Stimulated activated CD4-positive, alpha-beta T cell treated with anti-CD3 and anti-CD28 coated beads, Interleukin-1b, Interleukin-23, amount 100 ng/mL, for 1 hour (primary cell): ENCODE measurements around the gene YY1.
A peak's percentile ranks its signal among the peaks of the same experiment; 100 is the strongest.
"Not testable (repeated sequence)": the region's sequence is repeated elsewhere in the genome, so short reads cannot be mapped to it uniquely, and the experiment has no call there.

ENCODE experiments used
- DNase-seq, 2 donors: peaks; one replicate each; pipeline ENCODE4 v3.0.0-alpha.2; 2020; ENCODE audit warnings: low read depth in 2 of 2

Gene YY1

DNA sequence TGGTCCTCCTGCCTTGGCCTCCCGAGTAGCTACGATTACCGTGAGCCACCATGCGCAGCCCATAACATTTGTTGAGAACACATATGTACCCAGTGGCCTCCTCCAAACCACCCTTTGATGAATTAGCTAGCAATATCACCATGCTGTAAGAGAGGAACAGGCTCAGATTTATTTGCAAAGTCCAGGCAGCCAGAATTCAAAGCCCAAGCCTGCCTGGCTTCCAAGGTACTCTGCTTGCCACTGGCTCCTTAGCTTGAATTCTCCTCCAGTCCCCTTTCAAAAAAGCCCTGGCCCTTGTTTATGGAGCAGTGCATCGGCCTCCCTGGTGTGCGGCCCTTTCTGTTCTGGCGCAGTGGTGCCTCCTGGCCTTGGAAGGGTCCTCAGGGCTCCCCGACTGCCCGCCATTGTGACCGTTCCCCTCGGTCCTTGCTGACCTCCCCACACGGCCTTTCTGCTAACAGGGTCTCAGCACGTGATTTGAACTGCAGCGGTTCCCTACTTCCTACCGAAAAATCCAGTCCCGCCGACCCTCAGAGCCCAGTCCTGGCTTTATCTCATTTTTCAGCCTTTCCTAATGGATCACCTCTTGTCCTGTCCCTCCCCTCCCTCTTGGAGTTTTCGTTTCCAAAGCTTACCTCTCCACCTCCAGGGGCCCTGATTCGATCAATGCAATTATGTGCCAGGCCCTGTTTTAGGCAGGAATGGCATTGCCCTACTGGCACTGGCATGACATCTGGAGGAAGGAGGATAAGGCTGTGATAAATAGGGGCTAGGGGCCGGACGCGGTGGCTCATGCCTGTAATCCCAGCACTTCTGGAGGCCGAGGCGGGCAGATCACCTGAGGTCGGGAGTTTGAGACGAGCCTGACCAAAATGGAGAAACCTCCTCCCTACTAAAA, 45.3 kb downstream of the YY1 start:
- DNase-seq = no peak

- peak; percentile 54 to 68 for DNase-seq
These were observed 46.3 kb downstream of the YY1 start for GRCh38 chr14:100285021-100285912.

DNA sequence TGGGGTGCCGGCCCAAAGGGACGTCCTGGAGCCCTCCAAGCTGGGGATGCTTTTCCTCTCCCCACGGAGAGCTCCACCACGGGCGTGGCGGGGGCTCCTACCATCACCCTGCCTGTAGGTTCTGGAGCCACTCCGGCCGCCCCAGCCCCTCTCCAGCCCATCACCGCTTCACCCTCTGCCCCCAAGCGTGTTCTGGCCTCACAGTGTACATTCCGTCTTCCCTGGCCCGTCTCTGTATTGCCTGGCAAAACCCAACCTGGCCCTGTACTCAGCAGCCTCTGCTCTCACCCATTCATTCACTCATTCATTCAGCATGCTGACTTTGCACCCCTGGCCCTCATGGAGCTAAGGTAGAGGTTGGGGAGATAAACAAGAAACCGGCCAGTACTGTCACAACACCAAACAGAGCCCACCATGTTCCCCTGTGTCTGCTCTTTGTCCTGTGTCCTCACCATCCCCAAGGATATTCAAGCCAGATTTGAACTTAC, 47.0 kb downstream of the YY1 start:
- no peak for DNase-seq

GRCh38 chr14:100286484-100287191, 47.7 kb downstream of the YY1 start:
- no peak for DNase-seq

GRCh38 chr14:100287202-100287997, 48.5 kb downstream of the YY1 start:
- DNase-seq = no peak

GRCh38 chr14:100287998-100288295, 49.0 kb downstream of the YY1 start:
- DNase-seq = not testable (repeated sequence)

GRCh38 chr14:100288382-100289185, 49.6 kb downstream of the YY1 start:
- no peak for DNase-seq

- no peak for DNase-seq
These were observed 51.1 kb downstream of the YY1 start for GRCh38 chr14:100289916-100290606.

GRCh38 chr14:100290607-100291304, 51.8 kb downstream of the YY1 start:
- no peak for DNase-seq

DNA sequence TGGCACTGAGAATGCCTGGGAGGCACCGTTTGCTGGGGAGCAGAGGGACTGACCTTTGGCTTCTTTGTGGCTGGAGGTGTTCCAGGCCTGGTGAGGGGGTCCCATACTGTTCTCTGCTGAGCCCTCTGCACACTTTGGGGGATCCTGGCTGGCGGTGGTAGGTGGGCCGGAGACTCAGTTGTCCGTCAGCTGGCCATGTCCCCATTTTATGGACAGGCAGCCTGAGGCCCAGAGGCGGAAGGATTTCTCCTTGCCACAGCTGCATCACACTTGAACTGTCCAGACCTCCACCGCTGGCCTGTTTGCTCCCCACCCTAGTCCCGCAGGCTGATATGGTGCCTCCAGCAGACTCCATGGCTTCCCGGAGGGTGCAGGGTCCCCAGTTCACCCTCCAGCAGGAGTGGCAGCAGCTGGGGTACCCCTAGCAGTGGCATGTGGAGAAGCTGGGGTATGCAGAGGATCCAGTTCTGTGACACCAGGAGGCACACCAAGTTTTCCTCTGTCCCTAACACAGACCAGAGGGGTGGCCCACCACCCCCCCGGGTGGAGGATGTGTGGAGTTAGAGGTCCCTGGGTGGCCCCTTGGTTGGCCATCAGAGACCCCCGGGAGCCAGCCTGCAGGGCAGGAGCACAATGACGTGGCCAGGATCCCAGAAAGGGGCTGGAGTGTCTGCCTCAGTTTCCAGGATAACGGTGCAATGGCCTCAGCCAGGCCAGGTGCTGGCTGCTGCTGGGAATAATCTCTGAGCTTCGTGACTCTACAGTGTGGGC, 52.5 kb downstream of the YY1 start:
- DNase-seq = no peak

DNA sequence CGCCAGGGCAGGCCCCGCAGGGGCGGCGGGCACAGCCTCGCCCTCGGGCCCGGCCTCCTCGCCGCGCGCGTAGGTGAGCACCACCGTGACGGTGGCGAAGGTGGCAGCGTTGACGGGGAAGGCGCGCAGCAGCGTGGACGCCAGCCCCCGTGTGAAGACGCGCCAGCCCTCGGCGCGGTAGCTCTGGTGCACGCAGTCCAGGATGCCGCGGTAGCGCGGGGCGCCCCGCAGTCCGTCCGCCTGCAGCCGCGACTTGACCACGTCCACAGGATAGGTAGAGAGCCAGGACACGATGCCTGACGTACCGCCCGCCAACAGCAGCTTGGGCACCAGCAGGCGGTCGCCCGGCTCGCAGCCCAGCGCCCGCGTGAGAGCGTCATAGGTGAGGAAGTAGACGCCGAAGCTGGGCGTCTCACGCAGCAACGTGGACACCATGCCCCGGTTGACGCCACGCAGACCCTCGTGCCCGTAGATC, 53.4 kb downstream of the YY1 start:
- DNase-seq = no peak

DNA sequence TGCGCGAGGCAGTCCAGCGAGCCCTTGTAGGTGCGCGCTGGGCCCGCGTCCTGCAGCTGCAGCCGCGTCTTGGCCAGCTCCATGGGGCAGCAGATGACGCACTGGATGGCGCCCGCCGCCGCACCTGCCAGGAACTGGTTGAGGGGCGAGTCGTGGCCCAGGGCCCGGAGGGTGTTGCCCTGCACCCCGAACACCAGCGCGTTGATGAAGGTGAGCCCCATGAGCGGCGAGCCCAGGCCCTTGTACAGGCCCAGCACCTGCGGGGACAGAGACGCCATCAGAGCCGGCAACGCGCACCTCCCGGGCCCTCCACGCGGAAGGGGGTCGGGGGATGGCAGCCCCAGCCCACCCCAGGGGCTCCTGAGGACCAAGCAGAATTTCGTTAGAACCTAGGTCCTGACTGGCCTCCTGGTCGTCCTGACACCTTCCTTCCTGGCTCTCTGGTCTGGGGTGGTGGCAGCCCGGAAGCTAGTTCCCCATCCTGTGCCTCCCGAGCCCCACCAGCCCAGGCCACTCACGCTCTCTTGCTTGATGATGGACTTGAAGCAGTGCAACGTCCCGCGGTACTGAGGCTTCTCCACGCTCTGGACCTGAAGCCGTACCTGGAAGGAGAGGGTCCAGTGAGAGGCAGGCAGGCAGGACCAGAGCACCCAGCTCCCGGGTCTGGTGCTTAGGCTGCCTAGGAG, 54.0 kb downstream of the YY1 start:
- no peak for DNase-seq

DNA sequence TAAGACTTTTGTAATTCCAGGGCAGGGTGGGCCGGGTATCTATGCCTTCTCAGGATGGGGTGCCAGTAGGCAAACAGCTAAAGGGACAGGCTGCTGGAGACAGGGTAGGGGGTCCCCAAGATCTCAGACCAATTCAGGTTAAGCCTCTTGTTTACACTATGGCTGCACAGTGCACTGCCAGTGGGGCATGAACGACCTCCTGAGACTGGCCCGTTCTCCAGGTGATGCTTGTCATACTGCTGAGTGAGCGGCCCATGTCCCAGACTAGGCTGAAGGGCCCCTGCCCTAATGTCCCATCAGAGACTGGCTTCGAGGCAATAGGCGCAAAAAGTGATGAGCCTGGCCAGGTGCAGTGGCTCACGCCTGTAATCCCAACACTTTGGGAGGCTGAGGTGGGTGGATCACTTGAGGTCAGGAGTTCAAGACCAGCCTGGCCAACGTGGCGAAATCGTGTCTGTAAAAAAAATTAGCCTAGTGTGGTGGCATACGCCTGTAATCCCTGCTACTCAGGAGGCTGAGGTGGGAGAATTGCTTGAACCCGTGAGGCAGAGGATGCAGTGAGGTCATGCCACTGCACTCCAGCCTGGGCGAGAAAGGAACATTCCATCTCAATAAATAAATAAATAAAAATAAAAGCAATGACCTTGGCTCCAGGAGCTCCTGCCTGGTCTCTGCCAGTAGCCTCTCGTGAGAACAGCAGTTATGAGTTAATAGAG, 54.7 kb downstream of the YY1 start:
- DNase-seq = no peak

DNA sequence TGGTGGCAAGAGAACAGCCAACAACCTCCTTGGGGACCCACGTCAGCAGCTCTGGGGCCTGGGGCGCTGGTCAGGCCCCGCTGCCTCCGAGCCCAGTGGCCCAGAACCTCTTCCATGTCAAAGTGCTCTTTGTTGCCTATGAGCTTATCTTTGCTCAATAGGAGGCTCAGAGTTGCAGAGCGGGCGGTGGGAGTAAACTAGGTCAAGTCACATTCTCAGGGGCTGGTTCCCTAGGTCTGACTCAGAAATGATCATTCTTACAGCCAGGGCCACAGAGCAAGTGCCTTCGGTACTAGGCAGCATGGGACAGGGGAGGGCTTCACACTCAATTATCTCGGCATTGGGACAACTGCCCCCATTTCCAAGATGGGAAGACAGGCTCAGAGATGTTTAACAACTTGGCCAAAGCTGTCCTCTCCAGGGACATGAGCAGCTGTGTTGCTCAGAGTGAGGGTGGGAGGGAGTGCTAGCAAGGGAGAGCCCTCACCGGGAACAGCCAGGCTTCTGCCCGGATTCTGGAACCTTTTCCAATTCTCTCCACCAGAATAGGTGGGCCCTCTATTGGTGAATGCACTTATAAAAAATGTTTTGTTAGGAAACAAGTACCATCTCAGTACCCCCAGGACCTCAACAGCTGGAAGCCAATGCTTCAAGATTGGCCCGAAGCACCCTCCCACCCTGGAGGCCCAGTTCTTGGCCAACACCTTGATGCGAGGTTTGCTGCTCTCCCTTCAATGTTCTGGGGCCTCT, 55.4 kb downstream of the YY1 start:
- DNase-seq = no peak

DNA sequence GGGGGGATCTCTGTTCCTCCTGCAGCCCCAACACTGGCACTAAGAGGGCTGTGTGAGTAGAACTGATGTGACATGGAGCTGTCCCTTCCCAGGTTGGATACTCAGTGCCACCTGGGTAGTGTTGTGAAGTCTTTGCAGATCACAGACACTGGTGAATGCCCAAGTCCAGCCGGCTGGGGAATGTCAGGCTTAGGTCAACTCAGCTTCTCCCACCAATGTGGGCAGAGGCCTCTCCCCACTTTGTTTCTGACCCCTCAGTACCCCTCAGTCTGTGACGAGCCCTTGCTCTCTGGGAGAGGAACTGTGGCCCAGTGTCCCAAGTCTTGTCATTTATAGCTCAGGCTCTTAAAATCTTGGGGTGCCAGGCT, 56.0 kb downstream of the YY1 start:
- DNase-seq = no peak

DNA sequence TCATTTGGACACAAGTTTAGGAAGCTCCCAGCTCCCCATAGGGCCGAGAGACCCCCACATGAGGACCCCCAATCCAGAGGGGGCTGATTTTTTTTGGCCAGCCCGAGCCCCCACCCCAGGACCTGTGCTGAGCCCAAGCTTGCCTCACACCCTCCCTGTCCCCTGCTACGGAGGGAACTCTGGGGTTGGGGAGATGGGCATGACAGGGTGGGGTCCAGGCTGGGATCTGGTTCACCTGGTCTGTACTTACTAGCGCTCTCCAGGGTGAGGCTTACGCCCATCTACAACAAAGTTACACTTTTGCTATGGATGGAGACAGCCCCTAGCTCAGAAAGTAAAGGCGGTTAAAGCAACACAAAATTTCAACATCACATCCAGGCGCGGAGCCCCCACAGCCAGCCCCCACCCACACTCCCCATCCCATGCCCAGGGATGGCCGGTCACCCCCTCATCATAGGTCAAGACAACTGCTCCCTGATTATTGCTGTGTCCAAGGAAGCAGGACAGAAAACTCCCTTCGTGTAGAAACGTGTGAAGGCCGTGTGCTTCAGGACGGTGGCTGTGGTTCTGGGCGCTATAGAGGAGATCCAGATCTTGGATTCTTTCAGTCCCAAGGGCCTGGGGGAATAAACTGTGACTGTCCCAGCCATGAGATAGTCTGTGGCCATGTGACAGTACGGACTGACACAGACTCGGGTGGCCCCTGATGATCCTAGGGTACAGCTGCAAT, 56.6 kb downstream of the YY1 start:
- DNase-seq = no peak
